Forelimb muscle (tissue), 1 donor: ENCODE measurements around the gene ERICH3. TPM values are rescaled to one million over a fixed set of nuclear protein-coding genes. Genes with fewer than 3 reads are reported as not detected.

ENCODE experiments used
- DNase-seq: peaks from one replicate; pipeline ENCODE4 v3.0.0-alpha.2; 2013; ENCODE audit warnings: low read depth
- polyA plus RNA-seq: library from polyadenylated mRNA; unstranded; fragments of 120-200 nt; gene quantifications from one replicate; pipeline ENCODE4 v1.2.1, GENCODE V29; 2013; ENCODE audit not compliant: insufficient read length

Gene ERICH3, protein sequence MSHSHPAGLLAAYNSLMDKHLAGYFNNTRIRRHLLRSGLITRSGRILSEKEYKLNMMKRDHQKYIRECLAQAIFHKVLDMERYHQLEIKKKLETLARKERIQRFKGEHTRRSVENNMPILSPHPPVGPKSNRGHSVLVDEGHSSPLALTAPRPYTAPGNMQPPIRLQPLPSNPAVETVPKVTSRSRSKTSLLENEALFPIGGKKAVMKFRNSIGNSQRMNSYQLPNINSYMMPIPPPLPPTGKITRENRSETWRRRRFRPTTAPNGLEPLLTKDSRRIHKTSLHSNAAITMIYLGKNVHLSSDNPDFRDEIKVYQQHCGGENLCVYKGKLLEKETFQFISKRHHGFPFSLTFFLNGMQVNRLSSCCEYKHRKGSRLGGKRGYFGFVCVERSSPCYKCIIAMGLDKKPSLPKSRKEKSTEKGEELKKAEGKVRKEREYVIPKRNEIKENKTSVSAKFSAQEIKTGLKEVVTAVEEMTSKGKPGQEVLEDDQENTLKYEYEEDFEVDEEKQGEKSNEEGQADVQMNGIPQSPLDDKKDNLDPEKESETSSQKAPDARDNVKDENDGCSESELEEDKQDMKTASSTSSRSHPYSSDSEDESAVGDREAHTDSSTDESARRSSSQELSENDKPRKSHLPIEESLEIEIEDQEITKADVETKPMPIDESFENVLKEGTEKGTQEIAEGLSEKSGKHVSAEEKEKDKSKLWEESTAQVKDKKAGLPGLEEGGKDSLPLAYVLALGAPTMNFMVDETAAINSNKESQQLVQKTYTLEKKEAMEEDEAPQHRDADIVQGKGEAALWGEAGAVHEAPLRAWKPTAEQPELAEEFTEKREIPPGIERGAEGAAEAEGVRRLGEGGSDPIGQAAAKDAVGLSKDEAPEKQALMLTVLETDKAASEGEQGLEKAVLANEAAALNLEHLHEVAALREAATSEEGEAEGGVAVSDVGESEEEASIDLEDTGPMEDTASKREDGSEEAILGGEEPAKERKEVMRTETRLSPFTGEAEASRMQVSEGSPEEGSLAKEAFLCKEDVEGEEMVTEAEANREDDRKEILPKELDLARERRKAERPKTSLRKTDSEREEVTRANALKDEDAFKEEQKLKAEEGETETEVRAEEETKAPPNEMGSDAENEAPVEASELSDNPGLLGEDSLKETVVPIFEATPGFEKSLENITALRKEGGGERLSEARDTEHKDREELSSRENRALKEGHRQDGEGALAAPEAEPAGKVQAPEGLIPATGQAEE (N-terminal part only)
- polyA plus RNA-seq: not detected

DNA sequence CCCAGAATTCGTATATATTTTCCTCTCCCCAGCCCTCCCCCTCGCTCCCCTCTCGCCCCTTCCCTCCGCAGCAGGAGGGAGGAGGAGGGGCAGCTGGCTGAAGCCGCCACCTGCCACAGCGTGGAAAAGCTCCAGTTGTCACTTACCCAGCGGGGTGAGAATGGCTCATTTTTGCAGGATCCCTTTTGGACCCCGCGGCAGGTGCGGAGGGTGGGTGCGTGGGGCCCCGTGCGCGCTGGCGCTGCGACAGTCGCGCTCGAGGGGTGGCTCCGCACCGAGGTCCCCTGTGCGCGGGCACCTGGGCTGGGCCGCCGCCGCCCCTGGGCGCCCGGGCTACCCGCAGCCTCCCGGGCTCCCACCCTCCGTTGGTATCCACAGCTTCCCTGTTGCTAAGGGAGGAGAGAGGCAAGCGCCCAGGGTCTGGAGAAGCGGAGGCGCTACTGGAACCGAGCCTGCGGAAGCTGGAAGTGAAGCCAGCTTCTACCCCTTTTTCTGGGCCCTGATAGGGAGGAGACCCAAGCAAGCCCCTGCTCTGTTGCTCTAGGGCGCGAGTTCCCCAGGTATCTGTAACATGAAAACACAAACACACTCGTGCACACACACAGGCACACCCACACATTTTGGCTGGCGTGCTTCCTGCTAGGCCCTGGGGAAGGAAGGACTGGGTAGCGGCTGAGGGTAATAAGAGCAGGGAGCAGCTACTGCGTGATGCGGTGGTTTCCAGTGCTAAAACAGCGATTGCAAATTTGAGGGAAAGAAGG, at the start of gene ERICH3:
TSS of gene ERICH3 (minus strand) at position 442 of the 761 bp plus-strand sequence. CDS start at position 169, 273 bp downstream.
- DNase-seq: no peak

GRCh38 chr1:74717626-74718025, 44.0 kb upstream of the ERICH3 start:
- no peak for DNase-seq

DNA sequence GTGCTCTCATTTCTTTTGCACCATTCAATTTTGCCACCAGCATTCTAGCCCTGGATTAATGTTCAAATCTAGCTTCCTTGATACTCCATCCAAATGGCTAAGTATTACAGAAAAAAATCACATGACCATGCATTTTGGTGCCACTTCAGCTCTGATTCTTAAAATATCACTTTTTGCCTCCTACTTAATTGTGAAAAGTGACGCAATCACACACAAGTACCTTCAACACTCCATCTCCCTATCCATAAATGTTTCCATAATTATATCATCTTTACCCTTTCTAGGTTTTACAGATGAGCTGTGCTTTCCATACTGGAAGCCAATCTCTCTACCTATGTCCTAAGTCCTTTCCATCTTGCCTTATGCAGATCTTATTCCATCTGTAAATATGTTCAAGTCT, 43.2 kb upstream of the ERICH3 start:
- DNase-seq: no peak

GRCh38 chr1:74715806-74716205, 42.2 kb upstream of the ERICH3 start:
- no peak for DNase-seq

DNA sequence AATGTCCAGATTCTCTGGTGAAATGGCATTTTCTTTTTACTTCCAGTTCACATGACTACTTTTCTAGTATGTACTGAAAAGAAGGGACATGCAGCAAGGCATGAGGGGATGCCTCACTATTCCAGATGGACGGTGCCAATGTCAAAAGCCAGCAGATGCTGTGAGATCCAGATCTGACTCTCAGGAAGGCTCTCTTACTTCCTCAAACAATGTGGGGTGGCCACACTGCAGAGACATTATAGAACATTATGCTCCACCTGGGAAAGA, 41.6 kb upstream of the ERICH3 start:
- no peak for DNase-seq

DNA sequence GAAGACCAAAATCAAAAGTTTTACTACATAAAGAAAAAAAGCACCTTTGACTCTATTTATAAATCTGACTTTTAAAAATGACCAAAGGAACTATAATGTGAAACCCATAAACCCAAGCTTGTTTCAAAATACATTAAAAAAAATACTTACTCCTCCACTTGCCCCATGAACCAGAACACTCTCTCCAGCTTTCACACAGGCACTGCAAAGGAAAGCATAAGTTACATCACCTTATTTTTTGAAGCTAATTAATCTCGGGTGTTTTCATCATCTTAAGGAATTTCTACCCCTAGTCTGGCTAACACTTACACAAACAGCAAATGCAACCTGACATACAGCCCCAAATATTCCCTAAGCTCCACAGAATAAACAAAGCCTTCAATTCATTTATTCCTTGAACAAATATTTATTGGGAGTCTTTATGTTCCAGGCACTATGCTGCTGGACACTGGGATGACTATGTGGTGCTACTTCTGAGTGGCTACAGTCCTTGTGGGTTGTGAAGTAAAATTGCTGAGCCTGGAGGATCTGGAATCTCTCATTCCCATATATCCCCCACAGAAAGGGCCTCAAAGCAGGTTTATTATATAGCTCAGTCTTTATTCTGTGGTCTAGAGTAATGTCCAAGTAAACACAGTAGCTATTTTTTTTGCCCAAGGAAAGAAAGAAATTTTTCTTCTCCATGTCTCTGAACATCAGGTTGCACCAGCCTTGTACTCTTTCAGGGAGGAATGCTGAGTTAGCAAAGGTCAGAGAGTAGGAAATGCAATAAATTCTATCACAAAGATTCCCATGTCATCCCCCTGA, 41.0 kb upstream of the ERICH3 start:
- no peak for DNase-seq

- no peak for DNase-seq
Measured at GRCh38 chr1:74713849-74714248, 40.3 kb upstream of the ERICH3 start.

DNA sequence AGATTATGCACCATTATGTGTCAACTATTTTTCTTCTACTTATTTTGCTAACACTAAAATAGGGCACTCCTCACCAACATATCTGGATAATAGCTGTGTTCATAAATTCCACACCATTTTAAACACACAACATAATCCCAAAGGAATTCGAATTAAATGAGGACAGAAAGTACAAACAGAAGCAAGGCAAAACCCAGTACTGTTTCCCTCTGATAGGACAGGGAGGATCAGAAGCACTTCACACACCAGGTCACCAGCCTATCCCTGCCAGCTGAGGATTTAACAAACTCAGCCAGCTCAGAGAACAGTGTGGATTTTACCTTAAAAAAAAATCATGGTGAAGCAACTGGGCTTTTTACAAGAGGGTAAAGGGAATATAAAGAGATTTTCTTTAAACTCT, 39.3 kb upstream of the ERICH3 start:
- DNase-seq: no peak

GRCh38 chr1:74703386-74704182, 30.0 kb upstream of the ERICH3 start:
- no peak for DNase-seq

GRCh38 chr1:74699331-74699730, 25.7 kb upstream of the ERICH3 start:
- DNase-seq: no peak

DNA sequence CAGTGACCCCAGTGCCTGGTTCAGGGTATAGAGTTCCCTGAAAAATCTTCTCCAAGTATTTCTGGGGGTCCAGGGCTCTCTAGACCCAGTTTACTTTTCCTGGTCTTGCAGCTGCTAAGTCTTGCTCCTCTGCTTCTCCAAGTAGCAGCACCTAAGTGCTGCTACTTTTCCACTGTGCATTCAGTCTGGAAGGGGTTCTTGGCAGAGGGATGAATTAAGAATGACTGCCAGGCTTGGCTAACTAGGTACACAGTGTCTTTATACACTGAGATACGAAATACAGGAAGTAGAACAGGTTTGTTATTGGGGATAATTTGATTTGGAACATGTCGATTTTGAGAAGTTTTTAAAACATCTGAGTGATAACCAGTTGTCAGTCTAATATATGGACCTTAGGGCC, 24.2 kb upstream of the ERICH3 start:
- no peak for DNase-seq

DNA sequence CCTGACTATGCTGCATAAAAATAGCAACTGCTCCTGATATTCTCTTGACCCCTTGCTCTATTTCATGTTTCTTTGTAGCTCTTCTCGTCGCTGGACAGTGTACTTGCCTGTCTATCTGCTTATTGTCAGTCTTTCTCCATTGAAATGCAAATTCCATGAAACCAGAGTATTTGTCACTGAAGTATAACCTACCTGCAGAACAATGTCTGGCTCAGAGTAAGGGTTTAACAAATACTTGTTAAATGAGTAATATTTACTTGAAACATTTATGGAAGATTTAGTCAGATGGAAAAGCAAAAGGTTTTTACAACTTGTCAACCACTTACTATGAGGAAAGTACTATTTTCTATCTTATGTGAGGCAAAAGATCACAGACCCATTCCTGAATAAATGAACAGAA, 19.9 kb upstream of the ERICH3 start:
- no peak for DNase-seq

- no peak for DNase-seq
Measured at GRCh38 chr1:74690909-74691308, 17.3 kb upstream of the ERICH3 start.

DNA sequence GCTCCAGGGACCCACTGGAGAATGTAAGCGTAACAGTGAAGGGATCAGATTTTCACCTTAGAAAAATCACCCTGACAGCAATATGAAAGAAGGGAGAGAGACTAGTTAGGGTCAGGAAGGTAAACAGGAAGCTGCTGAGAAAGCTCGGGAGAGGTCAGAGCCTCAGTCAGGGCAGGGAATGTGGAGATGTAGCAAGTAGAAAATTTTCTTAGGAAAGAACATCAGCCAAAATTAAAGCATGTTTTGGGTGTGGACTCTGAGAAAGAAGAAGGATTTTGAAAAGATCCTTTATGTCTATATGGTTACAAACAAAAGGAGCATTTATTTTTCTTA, 16.7 kb upstream of the ERICH3 start:
- DNase-seq: no peak

DNA sequence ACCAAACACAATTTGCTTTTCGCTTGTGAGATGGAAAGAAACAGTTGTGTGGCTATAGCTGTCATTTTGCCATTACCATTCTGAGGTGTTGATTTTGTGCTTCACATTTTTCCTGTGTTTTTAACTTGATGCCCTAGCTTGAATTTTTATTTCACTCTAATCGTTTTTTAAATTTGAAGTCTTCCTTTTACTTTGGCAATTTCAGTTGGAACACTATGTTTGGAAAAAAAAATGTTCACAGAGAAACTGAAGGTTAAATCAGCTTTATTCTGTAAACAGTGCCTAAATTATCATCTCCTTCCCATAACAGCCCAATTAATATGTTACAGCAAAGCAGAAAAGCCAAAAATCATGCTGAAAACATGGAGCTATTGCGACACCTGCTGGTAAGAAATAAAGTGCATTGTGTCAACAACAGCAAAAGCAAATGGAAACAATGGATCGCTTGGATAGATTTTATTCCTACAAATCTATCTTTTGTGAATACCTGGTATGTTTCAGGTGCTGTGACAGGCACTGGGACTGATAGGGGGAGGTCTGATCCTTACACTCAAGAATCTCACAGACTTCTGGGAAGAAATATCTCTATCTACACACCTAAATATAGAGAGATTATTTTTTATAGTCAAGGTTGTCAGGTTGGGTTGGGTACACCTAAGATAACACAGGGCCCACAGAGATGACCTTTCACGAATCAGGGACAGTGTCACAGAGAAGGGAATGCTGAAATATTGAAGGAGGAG, 16.2 kb upstream of the ERICH3 start:
- DNase-seq: peak; percentile 56

GRCh38 chr1:74686928-74687327, 13.3 kb upstream of the ERICH3 start:
- no peak for DNase-seq

GRCh38 chr1:74684301-74684700, 10.7 kb upstream of the ERICH3 start:
- no peak for DNase-seq

DNA sequence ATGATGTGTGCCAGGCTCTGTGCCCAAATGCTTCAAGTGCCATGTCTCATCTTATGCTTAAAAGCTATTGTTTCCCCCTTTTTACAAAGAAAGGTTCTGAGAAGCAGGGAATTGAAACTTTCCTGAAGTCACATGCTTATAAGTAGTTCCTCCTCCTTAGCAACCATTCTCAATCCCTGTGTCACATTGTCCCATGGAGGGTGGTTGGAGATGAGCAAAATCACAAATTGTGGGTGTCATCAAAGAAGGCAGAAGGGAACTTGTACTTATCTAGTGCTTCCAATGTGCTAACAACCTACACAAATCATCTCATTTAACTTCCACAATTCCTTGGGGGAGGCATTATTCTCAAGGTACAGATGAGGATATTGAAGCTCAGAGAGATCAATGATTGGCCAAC, 10.1 kb upstream of the ERICH3 start:
- DNase-seq: no peak

DNA sequence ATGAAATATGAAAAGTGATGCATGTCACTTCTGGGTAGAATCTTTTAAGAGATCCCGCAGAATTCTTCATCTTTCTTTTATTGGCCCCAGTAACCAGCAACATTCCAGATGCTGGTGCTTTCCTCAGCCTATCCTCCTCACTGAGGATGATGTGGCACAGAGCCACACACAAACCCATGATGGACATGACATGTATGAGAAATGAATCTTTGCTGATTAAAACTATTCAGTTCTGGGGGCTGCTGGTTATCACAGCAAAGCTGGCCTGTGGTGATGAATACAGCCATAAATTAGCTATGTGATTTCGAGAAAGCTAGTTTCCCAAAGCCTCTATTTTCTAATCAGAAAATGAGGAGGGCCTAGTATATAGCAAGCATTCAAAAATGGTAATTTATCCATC, 8.3 kb upstream of the ERICH3 start:
- DNase-seq: no peak
